GM23338 (cell line): ENCODE measurements around the gene ALKBH1.

Source experiments
- CTCF ChIP-seq, 2 experiments: fragments of 200-600 bp in 1 of 2; sonication (generic) in 1 of 2; conservative IDR thresholded peaks; 2 replicates each; pipeline versions ENCODE4 v1.5.1 to v1.6.1; 2016 to 2017; ENCODE audit warnings: antibody characterized with exemption in 2 of 2, low read depth in 2 of 2, mild to moderate bottlenecking in 2 of 2, moderate library complexity in 1 of 2
- EZH2 ChIP-seq: fragments of 200-600 bp; sonication (generic); IDR thresholded peaks from one replicate; pipeline ENCODE4 v1.8.0; 2017; ENCODE audit warnings: antibody characterized with exemption, mild to moderate bottlenecking, low read depth; ENCODE audit not compliant: unreplicated experiment
- EZH2phosphoT487 ChIP-seq: fragments of 200-600 bp; sonication (generic); IDR thresholded peaks from one replicate; pipeline ENCODE4 v1.8.1; 2018; ENCODE audit warnings: antibody characterized with exemption; ENCODE audit not compliant: unreplicated experiment
- POLR2AphosphoS5 ChIP-seq: IDR thresholded peaks from 2 replicates; pipeline ENCODE4 v1.6.1; 2016; ENCODE audit warnings: antibody characterized with exemption, low read depth
- ZNF114 ChIP-seq: fragments of 250-450 bp; sonication (Bioruptor Pico); IDR thresholded peaks from 2 replicates; pipeline ENCODE4 v1.5.0; 2020; ENCODE audit warnings: mild to moderate bottlenecking, moderate library complexity

- no peak for TF ChIP-seq CTCF (conservative IDR thresholded peaks at IDR 0.05; ENCODE audit: low read depth in 2 of 2)
- no peak for TF ChIP-seq EZH2
- TF ChIP-seq ZNF114 (CRISPR knock-in tag): no peak
- no peak for TF ChIP-seq EZH2phosphoT487
- no peak for TF ChIP-seq POLR2AphosphoS5
Observed at GRCh38 chr14:77721437-77721836, 13.6 kb upstream of the ALKBH1 start.
